GM04504 (cell line): ENCODE data around the gene NTSR1.

Experiments
- DNase-seq: peaks from one replicate; pipeline ENCODE4 v3.0.0-alpha.2; 2012; ENCODE audit warnings: low read depth

The NTSR1 gene

GRCh38 chr20:62755817-62756724, 47.4 kb downstream of the NTSR1 start:
- no peak for DNase-seq

GRCh38 chr20:62758226-62758912, 49.7 kb downstream of the NTSR1 start:
- no peak for DNase-seq

GRCh38 chr20:62759981-62760431, 51.4 kb downstream of the NTSR1 start:
- DNase-seq: no peak

GRCh38 chr20:62760471-62760855, 51.8 kb downstream of the NTSR1 start:
- DNase-seq: no peak

GRCh38 chr20:62760856-62761758, 52.5 kb downstream of the NTSR1 start:
- no peak for DNase-seq

- DNase-seq: no peak
These were observed 53.1 kb downstream of the NTSR1 start for GRCh38 chr20:62761759-62762131.

GRCh38 chr20:62762376-62762775, 53.7 kb downstream of the NTSR1 start:
- DNase-seq: no peak

- DNase-seq: no peak
These were observed 54.2 kb downstream of the NTSR1 start for GRCh38 chr20:62762801-62763368.

- no peak for DNase-seq
These were observed 54.8 kb downstream of the NTSR1 start for GRCh38 chr20:62763404-62763803.

- no peak for DNase-seq
These were observed 55.7 kb downstream of the NTSR1 start for GRCh38 chr20:62764156-62764935.

- no peak for DNase-seq
These were observed 56.4 kb downstream of the NTSR1 start for GRCh38 chr20:62765021-62765420.

GRCh38 chr20:62765432-62766070, 56.9 kb downstream of the NTSR1 start:
- no peak for DNase-seq

GRCh38 chr20:62766071-62766450, 57.4 kb downstream of the NTSR1 start:
- no peak for DNase-seq

GRCh38 chr20:62766716-62767115, 58.1 kb downstream of the NTSR1 start:
- no peak for DNase-seq

GRCh38 chr20:62768234-62768546, 59.6 kb downstream of the NTSR1 start:
- no peak for DNase-seq

- DNase-seq: no peak
These were observed 60.1 kb downstream of the NTSR1 start for GRCh38 chr20:62768551-62769287.

GRCh38 chr20:62769346-62770071, 60.9 kb downstream of the NTSR1 start:
- no peak for DNase-seq

- DNase-seq: no peak
These were observed 61.7 kb downstream of the NTSR1 start for GRCh38 chr20:62770111-62770910.

- DNase-seq: no peak
These were observed 62.3 kb downstream of the NTSR1 start for GRCh38 chr20:62770916-62771315.
